GM12878 (cell line): ENCODE results near the gene TCF7. TPM values are rescaled to one million over a fixed set of nuclear protein-coding genes. Genes with fewer than 3 reads are reported as not detected.

Experiments used
- ATF3 ChIP-seq: IDR thresholded peaks from 2 replicates; pipeline ENCODE4 v1.6.1; 2011; ENCODE audit warnings: low read depth, mild to moderate bottlenecking, low read length, moderate library complexity, borderline replicate concordance; ENCODE audit errors: extremely low read depth
- BHLHE40 ChIP-seq, 2 experiments: fragments of 450-650 bp in 1 of 2; IDR thresholded peaks; 2 replicates each; pipeline ENCODE4 v1.6.1; 2011 to 2017; ENCODE audit warnings: low read depth in 2 of 2, borderline replicate concordance in 1 of 2, improper control_type of control experiment in 1 of 2, low read length in 1 of 2, mild to moderate bottlenecking in 1 of 2
- CHD1 ChIP-seq: IDR thresholded peaks from 2 replicates; pipeline ENCODE4 v1.6.1; 2012; ENCODE audit warnings: low read depth, low read length, improper control_type of control experiment
- E2F8 ChIP-seq: fragments of 450-650 bp; IDR thresholded peaks from 2 replicates; pipeline ENCODE4 v1.6.1; 2018; ENCODE audit warnings: mild to moderate bottlenecking, low read depth, moderate library complexity; ENCODE audit not compliant: partially characterized antibody
- EP300 ChIP-seq, 2 experiments: fragments of 150-350 bp in 1 of 2; IDR thresholded peaks; 2 replicates each; pipeline ENCODE4 v1.6.1; 2011 to 2012; ENCODE audit warnings: low read depth in 2 of 2, low read length in 2 of 2, borderline replicate concordance in 1 of 2, improper control_type of control experiment in 1 of 2, inconsistent platforms in 1 of 2; ENCODE audit not compliant: control insufficient read depth in 1 of 2
- IKZF1 ChIP-seq: fragments of 450-650 bp; conservative IDR thresholded peaks from 2 replicates; pipeline ENCODE4 v1.6.1; 2017; ENCODE audit warnings: antibody characterized with exemption, mild to moderate bottlenecking
- MAX ChIP-seq: IDR thresholded peaks from 2 replicates; pipeline ENCODE4 v1.6.1; 2012; ENCODE audit warnings: low read depth, low read length, improper control_type of control experiment
- NKRF ChIP-seq: fragments of 450-650 bp; conservative IDR thresholded peaks from 2 replicates; pipeline ENCODE4 v1.6.1; 2017; ENCODE audit warnings: mild to moderate bottlenecking, moderate library complexity
- RAD51 ChIP-seq: fragments of 450-650 bp; IDR thresholded peaks from 2 replicates; pipeline ENCODE4 v1.6.1; 2016; ENCODE audit warnings: moderate library complexity, mild to moderate bottlenecking, inconsistent platforms
- RELA ChIP-seq: fragments of 450-650 bp; IDR thresholded peaks from 2 replicates; pipeline ENCODE4 v1.8.0; 2014; ENCODE audit warnings: borderline replicate concordance; ENCODE audit not compliant: partially characterized antibody
- REST ChIP-seq: IDR thresholded peaks from 2 replicates; pipeline ENCODE4 v1.6.1; 2012; ENCODE audit warnings: mild to moderate bottlenecking, low read depth, low read length
- ZBTB4 ChIP-seq: fragments of 450-650 bp; formaldehyde crosslinking; IDR thresholded peaks from 2 replicates; pipeline ENCODE4 v1.4.0; 2022; ENCODE audit warnings: mild to moderate bottlenecking, moderate library complexity
- polyA plus RNA-seq, 11 experiments: library from polyadenylated mRNA; depleted of rRNA in 4 of 11; unstranded in 6 of 11; stranded (reverse) in 5 of 11; fragments of >200 nt; fragmentation: Nextera tagmentation in 4 of 11; fragmentation: Illumina TruSeq in 1 of 11; extraction: Ambion mirVana in 4 of 11; extraction: Trizol in 1 of 11; gene quantifications; 1 replicate in 1 of 11; 2 replicates in 10 of 11; pipeline versions ENCODE4 v1.2.1 to v1.2.3, GENCODE V29; 2011 to 2016; ENCODE audit warnings: inconsistent platforms in 2 of 11, missing spikeins in 2 of 11, low read depth in 1 of 11
- total RNA-seq, 4 experiments: library from RNA; depleted of rRNA in 3 of 4; stranded (reverse); fragments of >200 nt in 3 of 4; fragmentation: Illumina TruSeq in 1 of 4; extraction: Trizol in 1 of 4; gene quantifications; 2 replicates each; pipeline versions ENCODE4 v1.2.1 to v1.2.3, GENCODE V29; 2013 to 2021

TCF7 gene
- total and polyA plus RNA-seq, 10 of the 15 experiments (the other 5 are each of a cell fraction or from before 2014, with no cell fraction given) = 10.0 to 60.2 (median 23.6) TPM

GRCh38 chr5:134176511-134177368 lies 62.3 kb downstream of the TCF7 start, which contains the start of gene SKP1 (continued):
- TF ChIP-seq REST (peak; percentile 28; the same call in 1 of the 2 replicates), BHLHE40 (IDR thresholded peaks at IDR 0.05; ENCODE audit: borderline replicate concordance in 1 of 2, low read depth in 2 of 2, low read length in 1 of 2) (peak in 1 of 2 experiments; percentile 45; a peak in 1 of 4 replicates), IKZF1 (peak; percentile 75), CHD1 (peak; percentile 56; the same call in 1 of the 2 replicates), RELA (no peak), NKRF (peak; percentile 94), ZBTB4 (CRISPR knock-in tag) (no peak), EP300 (IDR thresholded peaks at IDR 0.05; ENCODE audit: borderline replicate concordance in 1 of 2, control insufficient read depth in 1 of 2, low read depth in 2 of 2, low read length in 2 of 2) (no peak), ATF3 (no peak), MAX (peak; percentile 70), RAD51 (no peak), E2F8 (no peak)
